ENCODE measurements around the gene NAV3. TPM values are rescaled to one million over a fixed set of nuclear protein-coding genes. Genes with fewer than 3 reads are reported as not detected.

Gene NAV3
- polyA plus RNA-seq, 3 donors, result 0.11 TPM; not detected in 2

DNA sequence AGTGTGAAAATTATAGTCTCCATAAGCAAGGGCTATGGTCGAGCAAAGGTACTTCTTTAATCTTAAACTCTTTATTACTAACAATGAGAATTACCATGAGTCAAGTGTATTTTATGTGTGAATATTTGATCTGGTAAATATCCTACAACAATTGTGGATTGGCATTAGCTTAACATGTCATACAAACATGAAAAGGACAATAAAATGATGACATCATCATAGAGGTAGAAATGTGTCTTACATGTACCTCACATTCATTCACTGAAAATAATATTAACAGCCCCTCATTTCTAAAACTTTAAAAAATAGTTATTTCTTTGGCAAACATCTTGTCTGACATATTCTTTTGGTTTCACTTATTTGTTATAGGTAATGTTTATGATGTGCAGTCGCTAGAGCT, 355.0 kb downstream of the NAV3 start:
- Histone ChIP-seq H3K9me3 (replicated peaks in 1 of 2; ENCODE audit: control insufficient read depth in 1 of 2, insufficient read depth in 1 of 2, low read length in 2 of 2) (no peaks in the 10 kb centered on the region), H3K79me2 (ENCODE audit: insufficient read depth, low read length) (no peaks in the 10 kb centered on the region), H4K20me1 (ENCODE audit: insufficient read depth, low read length) (no peaks in the 10 kb centered on the region), H3K4me2 (replicated peaks; ENCODE audit: extremely low read depth, low read length, poor library complexity, severe bottlenecking) (no peak overlapping the region), H3K4me3 (replicated peaks in 1 of 3; ENCODE audit: low read depth in 2 of 3, low read length in 3 of 3) (no peak overlapping the region), H2AFZ (ENCODE audit: insufficient read depth, low read depth, low read length, poor library complexity, severe bottlenecking) (no peak overlapping the region), H3K27me3 (ENCODE audit: control insufficient read depth in 2 of 2, insufficient read depth in 2 of 2, low read length in 2 of 2) (no peaks in the 10 kb centered on the region), H3K4me1 (ENCODE audit: control insufficient read depth in 1 of 2, insufficient read depth in 2 of 2, low read length in 2 of 2) (no peaks in the 10 kb centered on the region), H3K36me3 (replicated peaks in 1 of 2; ENCODE audit: control insufficient read depth in 1 of 2, insufficient read depth in 2 of 2, low read length in 2 of 2) (no peaks in the 10 kb centered on the region), H3K27ac (ENCODE audit: low read depth in 1 of 2, low read length in 2 of 2) (no peak overlapping the region), H3K9ac (ENCODE audit: insufficient read depth, low read length, poor library complexity, severe bottlenecking) (no peak overlapping the region)
- no peaks in the 10 kb centered on the region for H3K4me1 Mint-ChIP-seq
- H3K9me3 Mint-ChIP-seq, result no peaks in the 10 kb centered on the region
- TF ChIP-seq, protein P1, sequence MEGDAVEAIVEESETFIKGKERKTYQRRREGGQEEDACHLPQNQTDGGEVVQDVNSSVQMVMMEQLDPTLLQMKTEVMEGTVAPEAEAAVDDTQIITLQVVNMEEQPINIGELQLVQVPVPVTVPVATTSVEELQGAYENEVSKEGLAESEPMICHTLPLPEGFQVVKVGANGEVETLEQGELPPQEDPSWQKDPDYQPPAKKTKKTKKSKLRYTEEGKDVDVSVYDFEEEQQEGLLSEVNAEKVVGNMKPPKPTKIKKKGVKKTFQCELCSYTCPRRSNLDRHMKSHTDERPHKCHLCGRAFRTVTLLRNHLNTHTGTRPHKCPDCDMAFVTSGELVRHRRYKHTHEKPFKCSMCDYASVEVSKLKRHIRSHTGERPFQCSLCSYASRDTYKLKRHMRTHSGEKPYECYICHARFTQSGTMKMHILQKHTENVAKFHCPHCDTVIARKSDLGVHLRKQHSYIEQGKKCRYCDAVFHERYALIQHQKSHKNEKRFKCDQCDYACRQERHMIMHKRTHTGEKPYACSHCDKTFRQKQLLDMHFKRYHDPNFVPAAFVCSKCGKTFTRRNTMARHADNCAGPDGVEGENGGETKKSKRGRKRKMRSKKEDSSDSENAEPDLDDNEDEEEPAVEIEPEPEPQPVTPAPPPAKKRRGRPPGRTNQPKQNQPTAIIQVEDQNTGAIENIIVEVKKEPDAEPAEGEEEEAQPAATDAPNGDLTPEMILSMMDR (IDR thresholded peaks at IDR 0.05), result no peak
- no peak overlapping the region for H3K4me3 Mint-ChIP-seq
- H3K27ac Mint-ChIP-seq, result no peak overlapping the region
- WGBS (ENCODE audit: insufficient coverage), result no CpG with 5 or more reads among the region's 2 CpGs
- intact Hi-C loops (cut with micrococcal nuclease), result no loop called here
- no peak for DNase-seq
- H3K27me3 Mint-ChIP-seq (ENCODE audit: low read depth in 3 of 3), result no peaks in the 10 kb centered on the region
- no peaks in the 10 kb centered on the region for H3K36me3 Mint-ChIP-seq

DNA sequence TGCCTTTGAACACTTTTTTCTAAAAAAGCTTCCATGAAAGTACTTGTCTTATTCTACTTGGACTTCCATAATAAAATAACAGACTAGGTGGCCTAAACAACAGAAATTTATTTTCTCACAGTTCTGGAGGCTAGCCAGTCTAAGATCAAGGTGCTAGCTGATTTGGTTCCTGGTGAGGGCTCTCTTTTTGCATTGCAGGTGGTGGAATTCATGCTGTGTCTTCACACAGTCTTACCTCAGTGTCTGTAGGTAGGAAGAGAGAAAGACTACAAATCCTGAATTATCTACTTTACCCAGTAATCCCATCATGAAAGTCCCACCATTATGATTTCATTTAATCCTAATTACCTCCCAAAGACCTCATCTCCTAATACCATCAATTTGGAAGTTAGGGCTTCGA, 356.0 kb downstream of the NAV3 start:
- Histone ChIP-seq H3K9ac (ENCODE audit: insufficient read depth, low read length, poor library complexity, severe bottlenecking) (no peak overlapping the region), H2AFZ (ENCODE audit: insufficient read depth, low read depth, low read length, poor library complexity, severe bottlenecking) (no peak overlapping the region), H3K27me3 (ENCODE audit: control insufficient read depth in 2 of 2, insufficient read depth in 2 of 2, low read length in 2 of 2) (no peaks in the 10 kb centered on the region), H3K4me3 (replicated peaks in 1 of 3; ENCODE audit: low read depth in 2 of 3, low read length in 3 of 3) (no peak overlapping the region), H3K9me3 (replicated peaks in 1 of 2; ENCODE audit: control insufficient read depth in 1 of 2, insufficient read depth in 1 of 2, low read length in 2 of 2) (no peaks in the 10 kb centered on the region), H3K4me2 (replicated peaks; ENCODE audit: extremely low read depth, low read length, poor library complexity, severe bottlenecking) (no peak overlapping the region), H3K79me2 (ENCODE audit: insufficient read depth, low read length) (no peaks in the 10 kb centered on the region), H4K20me1 (ENCODE audit: insufficient read depth, low read length) (no peaks in the 10 kb centered on the region), H3K27ac (ENCODE audit: low read depth in 1 of 2, low read length in 2 of 2) (no peak overlapping the region), H3K36me3 (replicated peaks in 1 of 2; ENCODE audit: control insufficient read depth in 1 of 2, insufficient read depth in 2 of 2, low read length in 2 of 2) (no peaks in the 10 kb centered on the region), H3K4me1 (ENCODE audit: control insufficient read depth in 1 of 2, insufficient read depth in 2 of 2, low read length in 2 of 2) (no peaks in the 10 kb centered on the region)
- no peak for DNase-seq
- Mint-ChIP-seq H3K27ac (no peak overlapping the region), H3K36me3 (no peaks in the 10 kb centered on the region), H3K27me3 (ENCODE audit: low read depth in 3 of 3) (no peaks in the 10 kb centered on the region), H3K4me1 (no peaks in the 10 kb centered on the region), H3K4me3 (no peak overlapping the region), H3K9me3 (no peaks in the 10 kb centered on the region)
- intact Hi-C loops (cut with micrococcal nuclease), result no loop called here
- TF ChIP-seq, protein P1 (IDR thresholded peaks at IDR 0.05), result no peak
- no CpG with 5 or more reads among the region's 1 CpG for WGBS (ENCODE audit: insufficient coverage)

Measured in CD14-positive monocyte (primary cell).